ENCODE measurements around the gene TAGLN. TPM values are rescaled to one million over a fixed set of nuclear protein-coding genes. Genes with fewer than 3 reads are reported as not detected.
A peak's percentile ranks its signal among the peaks of the same experiment; 100 is the strongest.

The TAGLN gene
- total RNA-seq, 2 donors from 2014 or later, result 1.5 to 5.4 TPM

DNA sequence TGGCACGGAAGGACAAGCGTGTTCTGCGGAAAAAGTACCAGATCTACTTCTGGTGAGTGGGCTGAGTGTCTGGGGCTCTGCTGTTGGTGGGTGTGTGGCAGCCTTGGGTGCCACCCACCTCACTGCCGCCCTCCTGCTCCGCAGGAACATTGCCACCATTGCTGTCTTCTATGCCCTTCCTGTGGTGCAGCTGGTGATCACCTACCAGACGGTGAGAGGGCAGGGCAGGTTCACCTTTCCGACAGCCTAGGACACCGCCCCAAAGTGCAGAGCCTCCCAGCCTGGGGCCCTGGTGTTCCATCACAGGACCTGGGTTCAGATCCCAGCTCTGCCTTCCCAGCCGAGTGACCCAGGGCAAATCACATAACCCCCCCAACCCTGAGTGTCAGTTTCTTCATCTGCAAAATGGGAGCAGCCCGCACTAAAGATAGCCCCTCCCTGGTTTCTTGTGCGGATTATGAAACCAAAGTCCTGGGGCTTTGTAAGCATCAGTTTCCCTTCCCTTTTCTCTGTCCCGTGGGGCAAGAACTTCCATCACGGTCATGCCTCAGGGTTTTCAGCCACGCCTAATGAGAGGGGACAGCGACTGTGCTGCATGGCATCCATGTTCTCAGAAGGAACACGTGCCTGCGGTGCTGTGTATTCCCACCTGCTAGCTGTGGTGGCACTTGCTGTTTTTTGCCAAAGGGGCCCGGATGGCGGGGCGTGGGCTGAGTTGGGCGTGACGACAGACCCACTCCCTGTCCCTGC, 9.8 kb upstream of the TAGLN start:
- Mint-ChIP-seq H3K9me3 (no peaks in the 10 kb centered on the region), H3K27ac (peak overlapping the region in 1 of 2 donors; percentile 45), H3K36me3 (no peaks in the 10 kb centered on the region)
- DNase-seq (ENCODE audit: low spot score in 2 of 2), result no peak
- ATAC-seq, result no peak

DNA sequence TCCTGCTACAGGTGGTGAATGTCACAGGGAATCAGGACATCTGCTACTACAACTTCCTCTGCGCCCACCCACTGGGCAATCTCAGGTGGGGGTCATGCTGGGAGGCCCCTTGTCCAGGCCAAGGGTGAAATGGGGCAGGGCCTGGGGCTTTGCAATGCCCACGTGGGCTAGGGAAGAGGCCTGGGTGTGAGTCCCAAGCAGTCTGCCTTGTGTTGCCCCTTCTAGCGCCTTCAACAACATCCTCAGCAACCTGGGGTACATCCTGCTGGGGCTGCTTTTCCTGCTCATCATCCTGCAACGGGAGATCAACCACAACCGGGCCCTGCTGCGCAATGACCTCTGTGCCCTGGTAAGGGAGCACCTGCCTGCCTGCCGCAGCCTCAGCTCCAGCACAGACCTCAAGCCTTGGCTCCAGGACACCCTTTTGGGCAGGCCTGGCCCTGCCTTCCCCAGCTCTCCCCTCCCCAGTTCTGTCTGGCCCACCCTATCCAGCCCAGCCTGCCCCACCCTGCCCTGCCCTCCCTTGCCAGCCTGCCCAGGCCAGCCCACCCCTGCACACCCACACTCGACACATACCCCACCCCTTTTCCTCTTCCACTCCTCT, 9.1 kb upstream of the TAGLN start:
- no peak for DNase-seq (ENCODE audit: low spot score in 2 of 2)
- H3K9me3 Mint-ChIP-seq, result no peaks in the 10 kb centered on the region

DNA sequence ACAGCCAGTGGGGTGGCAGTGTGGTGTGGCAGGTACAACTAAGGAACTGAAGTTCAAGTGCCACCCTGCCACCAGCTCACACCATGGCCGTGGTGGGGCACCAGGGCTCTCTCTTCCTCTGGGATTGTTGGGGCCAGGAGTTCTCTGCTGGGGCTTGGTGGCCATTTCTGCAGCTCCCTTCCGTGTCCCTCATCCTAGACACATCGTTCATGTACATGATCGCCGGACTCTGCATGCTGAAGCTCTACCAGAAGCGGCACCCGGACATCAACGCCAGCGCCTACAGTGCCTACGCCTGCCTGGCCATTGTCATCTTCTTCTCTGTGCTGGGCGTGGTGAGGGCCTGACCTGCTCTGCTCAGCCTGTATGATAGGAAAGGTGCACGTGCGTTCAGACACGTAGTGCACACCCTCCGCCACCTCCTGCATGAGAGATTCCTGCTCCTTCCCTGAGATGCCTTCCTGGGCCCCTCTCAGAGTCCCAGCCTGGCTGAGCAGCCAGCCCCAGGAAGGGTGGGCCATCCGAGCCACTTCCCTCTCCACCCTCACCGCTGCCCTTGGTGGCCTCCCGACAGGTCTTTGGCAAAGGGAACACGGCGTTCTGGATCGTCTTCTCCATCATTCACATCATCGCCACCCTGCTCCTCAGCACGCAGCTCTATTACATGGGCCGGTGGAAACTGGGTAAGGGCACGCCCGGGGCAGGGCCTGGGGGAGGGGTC, 7.3 kb upstream of the TAGLN start:
- no peak for ATAC-seq
- H3K36me3 Mint-ChIP-seq, result no peaks in the 10 kb centered on the region
- no peaks in the 10 kb centered on the region for H3K9me3 Mint-ChIP-seq
- peak overlapping the region in 1 of 2 donors; percentile 57 for H3K27ac Mint-ChIP-seq
- no peak for DNase-seq (ENCODE audit: low spot score in 2 of 2)

More for the DNA sequence above, 9.1 kb upstream of the TAGLN start:
- Mint-ChIP-seq H3K27ac (no peak overlapping the region), H3K36me3 (no peaks in the 10 kb centered on the region)
- ATAC-seq, result no peak

GRCh38 chr11:117192401-117192875, 6.7 kb upstream of the TAGLN start:
- ATAC-seq, result no peak

GRCh38 chr11:117193130-117194020, 5.8 kb upstream of the TAGLN start:
- Mint-ChIP-seq H3K36me3 (no peaks in the 10 kb centered on the region), H3K27ac (peak overlapping the region; percentile 66 to 74), H3K9me3 (no peaks in the 10 kb centered on the region)
- ATAC-seq (no peak), DNase-seq (ENCODE audit: low spot score in 2 of 2) (no peak)

More at GRCh38 chr11:117192401-117192875, 6.7 kb upstream of the TAGLN start:
- H3K36me3 Mint-ChIP-seq, result no peaks in the 10 kb centered on the region
- H3K27ac Mint-ChIP-seq, result peak overlapping the region; percentile 57 to 66
- H3K9me3 Mint-ChIP-seq, result no peaks in the 10 kb centered on the region
- no peak for DNase-seq (ENCODE audit: low spot score in 2 of 2)

GRCh38 chr11:117194267-117194666, 4.9 kb upstream of the TAGLN start:
- Mint-ChIP-seq H3K36me3 (no peaks in the 10 kb centered on the region), H3K27ac (no peak overlapping the region), H3K9me3 (no peaks in the 10 kb centered on the region)
- ATAC-seq (no peak), DNase-seq (ENCODE audit: low spot score in 2 of 2) (no peak)

DNA sequence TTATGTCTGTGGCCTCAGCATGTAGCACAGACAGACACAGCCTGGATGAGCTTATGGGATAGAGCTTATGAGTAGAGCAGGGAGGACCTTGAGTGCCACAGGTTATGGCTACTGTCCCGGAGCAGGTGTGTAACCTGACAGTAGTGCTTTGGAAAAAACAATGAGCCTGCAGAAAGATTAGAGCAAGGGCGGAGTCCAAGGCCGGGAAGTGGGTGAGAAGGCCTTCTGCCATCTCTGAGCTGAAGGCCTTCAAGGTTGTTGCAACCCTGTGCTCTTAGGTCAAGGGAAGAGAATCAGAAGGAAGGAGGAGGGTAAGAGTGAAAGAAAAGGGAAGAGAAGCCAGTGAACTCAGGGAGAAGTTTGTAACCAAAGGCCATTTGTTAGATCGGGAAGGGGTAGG, 3.9 kb upstream of the TAGLN start:
- DNase-seq (ENCODE audit: low spot score in 2 of 2) (no peak), ATAC-seq (no peak)
- peak overlapping the region; percentile 10 to 58 for H3K27ac Mint-ChIP-seq
- H3K9me3 Mint-ChIP-seq, result no peaks in the 10 kb centered on the region
- no peaks in the 10 kb centered on the region for H3K36me3 Mint-ChIP-seq

- ATAC-seq, result no peak
- H3K27ac Mint-ChIP-seq, result no peak overlapping the region
- no peaks in the 10 kb centered on the region for H3K9me3 Mint-ChIP-seq
- no peak for DNase-seq (ENCODE audit: low spot score in 2 of 2)
- no peaks in the 10 kb centered on the region for H3K36me3 Mint-ChIP-seq
These were observed 3.4 kb upstream of the TAGLN start for GRCh38 chr11:117195761-117196160.

GRCh38 chr11:117197006-117197405, 2.2 kb upstream of the TAGLN start:
- H3K36me3 Mint-ChIP-seq, result no peaks in the 10 kb centered on the region
- DNase-seq (ENCODE audit: low spot score in 2 of 2) (no peak), ATAC-seq (no peak)
- no peaks in the 10 kb centered on the region for H3K9me3 Mint-ChIP-seq
- H3K27ac Mint-ChIP-seq, result peak overlapping the region in 1 of 2 donors; percentile 27

GRCh38 chr11:117197516-117198456, 1.4 kb upstream of the TAGLN start:
- Mint-ChIP-seq H3K36me3 (no peaks in the 10 kb centered on the region), H3K27ac (peak overlapping the region; percentile 9 to 27), H3K9me3 (no peaks in the 10 kb centered on the region)
- no peak for ATAC-seq
- no peak for DNase-seq (ENCODE audit: low spot score in 2 of 2)

GRCh38 chr11:117198613-117199012, 557 bp upstream of the TAGLN start:
- no peak for ATAC-seq

GRCh38 chr11:117199916-117200812, 994 bp downstream of the TAGLN start:
- H3K27ac Mint-ChIP-seq, result peak overlapping the region; percentile 15 to 74
- ATAC-seq (no peak), DNase-seq (ENCODE audit: low spot score in 2 of 2) (no peak)
- H3K9me3 Mint-ChIP-seq, result no peaks in the 10 kb centered on the region
- peaks cover 0 to 7% of the 10 kb centered on the region in 2 donors for H3K36me3 Mint-ChIP-seq

More at GRCh38 chr11:117198613-117199012, 557 bp upstream of the TAGLN start:
- Mint-ChIP-seq H3K36me3 (no peaks in the 10 kb centered on the region), H3K27ac (no peak overlapping the region), H3K9me3 (no peaks in the 10 kb centered on the region)
- no peak for DNase-seq (ENCODE audit: low spot score in 2 of 2)

DNA sequence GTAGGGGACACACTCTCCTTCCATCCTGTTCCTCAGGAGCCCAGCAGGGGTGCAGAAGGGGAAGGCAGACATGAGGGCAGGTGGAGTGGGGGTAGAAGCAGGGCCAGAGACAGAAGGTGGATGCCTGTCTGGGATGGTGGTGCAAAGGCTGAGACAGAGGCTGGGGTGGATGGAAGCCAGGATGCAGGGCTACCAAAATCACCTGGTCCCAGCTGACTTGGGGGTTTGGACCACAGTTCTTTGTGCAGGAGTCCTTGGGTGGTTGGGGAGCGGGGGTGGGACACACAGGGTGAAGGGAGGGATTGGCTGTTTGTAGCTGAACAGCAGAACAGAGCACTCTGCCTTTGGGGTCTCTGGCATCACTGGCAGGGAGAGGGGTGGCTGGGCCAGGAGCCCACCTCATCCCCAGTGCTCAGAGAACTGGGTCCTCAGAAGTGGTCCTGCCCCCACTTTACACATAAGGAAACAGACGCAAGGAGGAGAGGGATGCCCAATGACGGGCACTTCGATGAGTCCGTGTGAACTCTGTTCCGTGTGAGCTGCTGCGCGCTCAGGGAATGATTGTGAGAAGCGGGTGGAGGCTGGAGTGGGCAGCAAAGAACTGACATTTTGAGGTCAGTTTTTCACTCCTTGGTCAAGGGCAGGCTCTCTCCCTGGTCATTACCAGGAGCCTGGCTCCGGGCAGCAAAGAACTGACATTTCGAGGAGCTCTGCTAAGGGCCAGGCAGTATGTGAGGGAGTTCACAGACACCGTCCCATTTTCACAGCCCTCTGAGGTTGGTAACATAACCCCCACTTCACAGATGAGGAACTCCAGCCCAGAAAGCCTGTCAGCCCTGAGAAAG, 1.9 kb downstream of the TAGLN start:
- Mint-ChIP-seq H3K36me3 (peaks cover 0 to 11% of the 10 kb centered on the region in 2 donors), H3K9me3 (no peaks in the 10 kb centered on the region), H3K27ac (peak overlapping the region; percentile 15 to 52)
- no peak for ATAC-seq
- DNase-seq (ENCODE audit: low spot score in 2 of 2), result no peak

Measured in activated naive CD4-positive, alpha-beta T cell treated with anti-CD3 and anti-CD28 coated beads, Interleukin-2, amount 50 U/mL, for 72 hours (primary cell).